ENCODE results near the gene TRIM47. TPM values are rescaled to one million over a fixed set of nuclear protein-coding genes. Genes with fewer than 3 reads are reported as not detected.

The TRIM47 gene
- total and polyA plus RNA-seq, 2 of the 13 experiments (the other 11 are each of a cell fraction or from before 2014, with no cell fraction given), result 33.5 to 82.0 TPM

GRCh38 chr17:75876190-75876937, 2.0 kb downstream of the TRIM47 start (continued):
- peak; percentile 92; the same call in 1 of the 2 replicates for TF ChIP-seq FOXK1 (CRISPR knock-in tag; IDR thresholded peaks at IDR 0.05; ENCODE audit: borderline replicate concordance, low read depth)
- TF ChIP-seq TBP (CRISPR knock-in tag; IDR thresholded peaks at IDR 0.05), result no peak
- TF ChIP-seq DR1 (CRISPR knock-in tag; IDR thresholded peaks at IDR 0.05), result peak; percentile 89
- TF ChIP-seq ZNF296 (CRISPR knock-in tag; conservative IDR thresholded peaks at IDR 0.05), result peak; percentile 92
- 0 out of 2 replicates have a peak, but pooled peaks have one; percentile 40 for TF ChIP-seq ATF5 (CRISPR knock-in tag; IDR thresholded peaks at IDR 0.05; ENCODE audit: low read depth)
- TF ChIP-seq ZNF3 (CRISPR knock-in tag; IDR thresholded peaks at IDR 0.05), result peak; percentile 44; the same call in 1 of the 2 replicates
- TF ChIP-seq ZNF670 (CRISPR knock-in tag; IDR thresholded peaks at IDR 0.05; ENCODE audit: borderline replicate concordance), result no peak
- peak; percentile 94 for TF ChIP-seq BHLHE40 (IDR thresholded peaks at IDR 0.05; ENCODE audit: low read length)
- peak; percentile 96 for TF ChIP-seq PATZ1 (CRISPR knock-in tag; IDR thresholded peaks at IDR 0.05)
- TF ChIP-seq ZNF879 (CRISPR knock-in tag; IDR thresholded peaks at IDR 0.05), result no peak
- peak; percentile 81; the same call in 1 of the 2 replicates for TF ChIP-seq CREBL2 (CRISPR knock-in tag; IDR thresholded peaks at IDR 0.05; ENCODE audit: borderline replicate concordance)
- TF ChIP-seq ZNF441 (CRISPR knock-in tag; IDR thresholded peaks at IDR 0.05; ENCODE audit: borderline replicate concordance), result peak; percentile 84; the same call in 1 of the 2 replicates
- TF ChIP-seq ZNF34 (CRISPR knock-in tag; IDR thresholded peaks at IDR 0.05; ENCODE audit: borderline replicate concordance), result peak; percentile 90; the same call in 1 of the 2 replicates
- peak; percentile 77 for TF ChIP-seq ZSCAN31 (CRISPR knock-in tag; IDR thresholded peaks at IDR 0.05; ENCODE audit: low read depth)
- TF ChIP-seq HDAC2 (CRISPR knock-in tag; IDR thresholded peaks at IDR 0.05), result peak; percentile 93
- TF ChIP-seq ZNF160 (CRISPR knock-in tag; IDR thresholded peaks at IDR 0.05), result peak; percentile 54
- peak; percentile 94 for TF ChIP-seq NFKBIZ (CRISPR knock-in tag; IDR thresholded peaks at IDR 0.05)
- TF ChIP-seq E2F1 (CRISPR knock-in tag; IDR thresholded peaks at IDR 0.05), result peak; percentile 57
- peak; percentile 87 for TF ChIP-seq ARID5B (CRISPR knock-in tag; IDR thresholded peaks at IDR 0.05)

Data from HepG2 (cell line).